ENCODE results near the gene CNOT6. TPM values are rescaled to one million over a fixed set of nuclear protein-coding genes. Genes with fewer than 3 reads are reported as not detected.

CNOT6 gene
- polyA plus RNA-seq, 2 donors: 6.8 TPM

GRCh38 chr5:180548563-180548962 lies 54.4 kb downstream of the CNOT6 start:
- WGBS, 2 donors: 63 to 84% methylated on average over 3 of the region's 3 CpGs
- Histone ChIP-seq H3K4me3 (ENCODE audit: low read depth in 1 of 2, low read length in 2 of 2) (no peak overlapping the region), H3K27me3 (ENCODE audit: control insufficient read depth in 1 of 2, insufficient read depth in 2 of 2, low read length in 2 of 2) (no peaks in the 10 kb centered on the region), H3K27ac (ENCODE audit: low read depth in 2 of 2, low read length in 1 of 2) (no peak overlapping the region), H3K36me3 (ENCODE audit: control insufficient read depth in 2 of 2, insufficient read depth in 2 of 2, low read length in 1 of 2) (peaks cover 0 to 3% of the 10 kb centered on the region in 2 donors), H3K4me1 (ENCODE audit: control insufficient read depth in 2 of 2, insufficient read depth in 2 of 2, low read length in 1 of 2) (no peaks in the 10 kb centered on the region), H3K9me3 (ENCODE audit: control insufficient read depth in 2 of 2, insufficient read depth in 1 of 2, low read depth in 1 of 2, low read length in 1 of 2) (no peaks in the 10 kb centered on the region)

GRCh38 chr5:180553530-180553929 lies 59.4 kb downstream of the CNOT6 start:
- no peak overlapping the region for H3K4me3 ChIP-seq (ENCODE audit: low read depth in 1 of 2, low read length in 2 of 2)
- WGBS, 2 donors: 93 to 95% methylated on average over 3 of the region's 3 CpGs
- H3K9me3 ChIP-seq (ENCODE audit: control insufficient read depth in 2 of 2, insufficient read depth in 1 of 2, low read depth in 1 of 2, low read length in 1 of 2): no peaks in the 10 kb centered on the region
- H3K4me1 ChIP-seq (ENCODE audit: control insufficient read depth in 2 of 2, insufficient read depth in 2 of 2, low read length in 1 of 2): no peaks in the 10 kb centered on the region
- H3K27ac ChIP-seq (ENCODE audit: low read depth in 2 of 2, low read length in 1 of 2): no peak overlapping the region
- H3K27me3 ChIP-seq (ENCODE audit: control insufficient read depth in 1 of 2, insufficient read depth in 2 of 2, low read length in 2 of 2): no peaks in the 10 kb centered on the region
- peaks cover 0 to 3% of the 10 kb centered on the region in 2 donors for H3K36me3 ChIP-seq (ENCODE audit: control insufficient read depth in 2 of 2, insufficient read depth in 2 of 2, low read length in 1 of 2)

DNA sequence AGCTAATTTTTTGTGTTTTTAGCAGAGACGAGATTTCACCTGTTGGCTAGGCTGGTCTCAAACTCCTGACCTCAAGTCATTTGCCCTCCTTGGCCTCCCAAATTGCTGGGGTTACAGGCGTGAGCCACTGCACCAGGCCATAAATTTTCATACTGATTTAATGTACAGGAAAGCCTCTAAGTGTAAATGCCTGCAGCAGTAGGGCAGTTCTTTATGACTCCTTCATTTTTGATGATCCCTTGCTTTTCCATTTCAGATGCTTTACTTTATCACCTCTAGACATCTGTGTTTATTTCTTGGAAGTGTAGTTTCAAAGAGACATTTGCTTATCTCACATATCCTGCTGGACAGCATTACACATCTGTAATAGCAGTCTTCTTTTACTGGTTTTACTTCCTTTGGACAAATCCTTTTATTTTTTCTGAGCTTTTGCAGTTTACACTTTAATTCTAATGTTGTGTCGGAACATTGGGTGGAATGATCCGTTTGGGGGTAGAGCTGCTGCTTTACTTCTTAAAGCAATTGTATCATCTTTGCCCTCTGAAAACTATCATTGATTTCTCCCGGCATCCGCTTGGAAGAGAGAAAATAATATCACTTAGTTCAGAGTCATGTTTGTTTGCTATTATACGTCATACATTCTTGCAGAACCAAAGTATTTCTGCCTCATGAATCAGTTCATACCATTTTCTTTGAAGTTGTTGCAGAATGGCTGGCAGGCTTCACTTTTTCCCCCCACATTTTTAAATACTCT lies 61.2 kb downstream of the CNOT6 start:
- no peaks in the 10 kb centered on the region for H3K27me3 ChIP-seq (ENCODE audit: control insufficient read depth in 1 of 2, insufficient read depth in 2 of 2, low read length in 2 of 2)
- 85 to 90% methylated on average over 7 of the region's 7 CpGs for WGBS, 2 donors
- H3K27ac ChIP-seq (ENCODE audit: low read depth in 2 of 2, low read length in 1 of 2): no peak overlapping the region
- H3K36me3 ChIP-seq (ENCODE audit: control insufficient read depth in 2 of 2, insufficient read depth in 2 of 2, low read length in 1 of 2): peaks cover 0 to 3% of the 10 kb centered on the region in 2 donors
- H3K4me3 ChIP-seq (ENCODE audit: low read depth in 1 of 2, low read length in 2 of 2): no peak overlapping the region
- H3K4me1 ChIP-seq (ENCODE audit: control insufficient read depth in 2 of 2, insufficient read depth in 2 of 2, low read length in 1 of 2): no peaks in the 10 kb centered on the region
- no peaks in the 10 kb centered on the region for H3K9me3 ChIP-seq (ENCODE audit: control insufficient read depth in 2 of 2, insufficient read depth in 1 of 2, low read depth in 1 of 2, low read length in 1 of 2)

DNA sequence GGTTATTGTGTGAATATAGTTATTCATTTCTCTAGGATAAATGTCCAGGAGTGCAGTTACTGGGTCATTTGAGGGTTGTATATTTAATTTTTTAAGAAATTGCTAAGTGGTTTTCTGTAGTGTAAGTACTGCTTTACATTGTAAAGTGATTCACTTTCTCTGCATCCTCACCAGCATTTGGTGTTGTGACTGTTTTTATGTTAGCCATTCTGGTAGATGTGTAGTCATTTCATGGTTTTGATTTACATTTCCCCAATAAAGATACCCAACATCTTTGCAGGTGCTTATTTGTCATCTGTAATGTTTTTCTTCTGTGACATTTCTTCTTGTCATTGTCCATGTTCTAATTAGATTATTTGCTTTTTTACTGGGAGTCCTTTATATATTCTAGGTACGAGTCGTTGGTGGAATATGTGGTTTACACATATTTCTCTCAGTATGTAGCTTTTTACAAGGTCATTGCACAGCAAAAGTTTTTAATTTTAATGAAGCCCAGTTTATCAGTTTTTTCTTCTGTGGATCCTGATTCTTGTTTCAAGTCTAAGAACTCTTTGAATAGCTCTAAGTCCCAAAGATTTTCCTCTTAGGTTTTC lies 63.1 kb downstream of the CNOT6 start:
- 81 to 85% methylated on average over 2 of the region's 2 CpGs for WGBS, 2 donors
- Histone ChIP-seq H3K4me3 (ENCODE audit: low read depth in 1 of 2, low read length in 2 of 2) (no peak overlapping the region), H3K27ac (ENCODE audit: low read depth in 2 of 2, low read length in 1 of 2) (no peak overlapping the region), H3K27me3 (ENCODE audit: control insufficient read depth in 1 of 2, insufficient read depth in 2 of 2, low read length in 2 of 2) (no peaks in the 10 kb centered on the region), H3K4me1 (ENCODE audit: control insufficient read depth in 2 of 2, insufficient read depth in 2 of 2, low read length in 1 of 2) (no peaks in the 10 kb centered on the region), H3K36me3 (ENCODE audit: control insufficient read depth in 2 of 2, insufficient read depth in 2 of 2, low read length in 1 of 2) (peaks cover 3% of the 10 kb centered on the region in 2 donors), H3K9me3 (ENCODE audit: control insufficient read depth in 2 of 2, insufficient read depth in 1 of 2, low read depth in 1 of 2, low read length in 1 of 2) (no peaks in the 10 kb centered on the region)

- peaks cover 3% of the 10 kb centered on the region in 2 donors for H3K36me3 ChIP-seq (ENCODE audit: control insufficient read depth in 2 of 2, insufficient read depth in 2 of 2, low read length in 1 of 2)
- H3K9me3 ChIP-seq (ENCODE audit: control insufficient read depth in 2 of 2, insufficient read depth in 1 of 2, low read depth in 1 of 2, low read length in 1 of 2): no peaks in the 10 kb centered on the region
- WGBS, 2 donors: 95 to 97% methylated on average over 11 of the region's 11 CpGs
- no peak overlapping the region for H3K4me3 ChIP-seq (ENCODE audit: low read depth in 1 of 2, low read length in 2 of 2)
- no peaks in the 10 kb centered on the region for H3K27me3 ChIP-seq (ENCODE audit: control insufficient read depth in 1 of 2, insufficient read depth in 2 of 2, low read length in 2 of 2)
- no peaks in the 10 kb centered on the region for H3K4me1 ChIP-seq (ENCODE audit: control insufficient read depth in 2 of 2, insufficient read depth in 2 of 2, low read length in 1 of 2)
- no peak overlapping the region for H3K27ac ChIP-seq (ENCODE audit: low read depth in 2 of 2, low read length in 1 of 2)
These were observed 64.1 kb downstream of the CNOT6 start for GRCh38 chr5:180558232-180558631.

DNA sequence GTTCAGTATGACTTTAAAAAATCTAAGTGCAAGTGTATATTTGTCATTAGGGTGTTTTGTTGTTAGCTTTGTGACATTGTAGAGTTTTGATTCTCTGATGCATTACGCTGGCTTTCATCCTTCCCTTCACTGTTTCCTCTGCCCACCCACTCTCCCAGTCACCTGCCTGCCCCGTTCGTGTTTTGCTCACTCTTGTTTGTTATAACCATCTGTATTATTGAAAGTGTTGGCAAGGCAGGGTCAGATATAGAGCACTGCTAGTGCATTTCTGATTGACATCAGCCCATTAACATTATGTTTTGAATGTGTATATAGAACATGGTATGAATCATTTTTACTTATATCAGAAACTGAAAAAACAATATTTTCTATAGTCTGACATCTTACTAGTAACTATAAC lies 69.8 kb downstream of the CNOT6 start:
- Histone ChIP-seq H3K27ac (ENCODE audit: low read depth in 2 of 2, low read length in 1 of 2) (no peak overlapping the region), H3K27me3 (ENCODE audit: control insufficient read depth in 1 of 2, insufficient read depth in 2 of 2, low read length in 2 of 2) (no peaks in the 10 kb centered on the region), H3K36me3 (ENCODE audit: control insufficient read depth in 2 of 2, insufficient read depth in 2 of 2, low read length in 1 of 2) (peaks cover 7 to 8% of the 10 kb centered on the region in 2 donors), H3K4me1 (ENCODE audit: control insufficient read depth in 2 of 2, insufficient read depth in 2 of 2, low read length in 1 of 2) (no peaks in the 10 kb centered on the region), H3K4me3 (ENCODE audit: low read depth in 1 of 2, low read length in 2 of 2) (no peak overlapping the region), H3K9me3 (ENCODE audit: control insufficient read depth in 2 of 2, insufficient read depth in 1 of 2, low read depth in 1 of 2, low read length in 1 of 2) (no peaks in the 10 kb centered on the region)
- 80 to 84% methylated on average over 3 of the region's 3 CpGs for WGBS, 2 donors

DNA sequence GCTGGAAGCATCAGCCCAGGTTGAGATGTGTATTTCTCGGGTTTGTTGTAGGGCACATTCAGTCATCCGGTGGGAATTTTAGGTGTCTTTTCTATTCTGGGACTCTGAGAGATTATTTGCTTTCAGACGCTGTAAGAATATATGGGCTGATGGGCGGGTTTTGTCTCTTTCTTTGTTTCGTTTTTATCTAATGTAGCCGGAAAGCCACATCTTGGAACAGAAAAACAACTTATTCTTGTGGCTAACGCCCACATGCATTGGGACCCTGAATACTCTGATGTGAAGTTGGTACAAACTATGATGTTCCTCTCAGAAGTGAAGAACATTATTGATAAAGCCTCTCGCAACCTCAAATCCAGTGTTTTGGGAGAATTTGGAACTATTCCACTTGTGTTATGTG lies 74.7 kb downstream of the CNOT6 start:
- Histone ChIP-seq H3K27me3 (ENCODE audit: control insufficient read depth in 1 of 2, insufficient read depth in 2 of 2, low read length in 2 of 2) (no peaks in the 10 kb centered on the region), H3K4me3 (ENCODE audit: low read depth in 1 of 2, low read length in 2 of 2) (no peak overlapping the region), H3K4me1 (ENCODE audit: control insufficient read depth in 2 of 2, insufficient read depth in 2 of 2, low read length in 1 of 2) (no peaks in the 10 kb centered on the region), H3K36me3 (ENCODE audit: control insufficient read depth in 2 of 2, insufficient read depth in 2 of 2, low read length in 1 of 2) (peaks cover 7 to 19% of the 10 kb centered on the region in 2 donors), H3K27ac (ENCODE audit: low read depth in 2 of 2, low read length in 1 of 2) (no peak overlapping the region), H3K9me3 (ENCODE audit: control insufficient read depth in 2 of 2, insufficient read depth in 1 of 2, low read depth in 1 of 2, low read length in 1 of 2) (no peaks in the 10 kb centered on the region)
- WGBS, 2 donors: 82 to 83% methylated on average over 8 of the region's 8 CpGs

- 78 to 85% methylated on average over 2 of the region's 2 CpGs for WGBS, 2 donors
- no peak overlapping the region for H3K27ac ChIP-seq (ENCODE audit: low read depth in 2 of 2, low read length in 1 of 2)
- H3K36me3 ChIP-seq (ENCODE audit: control insufficient read depth in 2 of 2, insufficient read depth in 2 of 2, low read length in 1 of 2): peaks cover 0 to 16% of the 10 kb centered on the region in 2 donors
- no peaks in the 10 kb centered on the region for H3K4me1 ChIP-seq (ENCODE audit: control insufficient read depth in 2 of 2, insufficient read depth in 2 of 2, low read length in 1 of 2)
- H3K4me3 ChIP-seq (ENCODE audit: low read depth in 1 of 2, low read length in 2 of 2): no peak overlapping the region
- no peaks in the 10 kb centered on the region for H3K27me3 ChIP-seq (ENCODE audit: control insufficient read depth in 1 of 2, insufficient read depth in 2 of 2, low read length in 2 of 2)
- H3K9me3 ChIP-seq (ENCODE audit: control insufficient read depth in 2 of 2, insufficient read depth in 1 of 2, low read depth in 1 of 2, low read length in 1 of 2): no peaks in the 10 kb centered on the region
These were observed 81.4 kb downstream of the CNOT6 start for GRCh38 chr5:180575571-180575970.

DNA sequence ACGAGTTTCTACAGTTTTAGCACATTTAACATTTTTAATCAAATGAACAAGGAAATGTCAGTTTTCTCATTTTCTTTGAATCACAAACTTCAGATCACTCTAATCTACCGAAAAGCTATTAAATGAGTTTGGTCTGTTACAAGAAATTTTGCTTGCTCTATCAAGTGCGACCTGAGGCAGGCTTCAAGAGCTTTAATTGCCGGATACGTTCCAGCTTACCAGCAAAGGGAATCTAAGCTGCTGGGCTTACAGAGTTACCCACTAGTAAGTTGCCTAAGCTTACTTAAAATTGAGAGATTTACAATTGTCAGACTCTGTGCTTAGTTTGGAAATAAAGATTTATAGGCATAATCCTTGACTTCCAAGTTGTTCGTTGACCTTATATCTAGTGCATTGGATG lies 86.5 kb downstream of the CNOT6 start:
- no peak overlapping the region for H3K27ac ChIP-seq (ENCODE audit: low read depth in 2 of 2, low read length in 1 of 2)
- H3K36me3 ChIP-seq (ENCODE audit: control insufficient read depth in 2 of 2, insufficient read depth in 2 of 2, low read length in 1 of 2): no peaks in the 10 kb centered on the region
- 89 to 90% methylated on average over 6 of the region's 6 CpGs for WGBS, 2 donors
- peaks cover 0 to 3% of the 10 kb centered on the region in 2 donors for H3K9me3 ChIP-seq (ENCODE audit: control insufficient read depth in 2 of 2, insufficient read depth in 1 of 2, low read depth in 1 of 2, low read length in 1 of 2)
- no peaks in the 10 kb centered on the region for H3K27me3 ChIP-seq (ENCODE audit: control insufficient read depth in 1 of 2, insufficient read depth in 2 of 2, low read length in 2 of 2)
- no peaks in the 10 kb centered on the region for H3K4me1 ChIP-seq (ENCODE audit: control insufficient read depth in 2 of 2, insufficient read depth in 2 of 2, low read length in 1 of 2)
- no peak overlapping the region for H3K4me3 ChIP-seq (ENCODE audit: low read depth in 1 of 2, low read length in 2 of 2)

DNA sequence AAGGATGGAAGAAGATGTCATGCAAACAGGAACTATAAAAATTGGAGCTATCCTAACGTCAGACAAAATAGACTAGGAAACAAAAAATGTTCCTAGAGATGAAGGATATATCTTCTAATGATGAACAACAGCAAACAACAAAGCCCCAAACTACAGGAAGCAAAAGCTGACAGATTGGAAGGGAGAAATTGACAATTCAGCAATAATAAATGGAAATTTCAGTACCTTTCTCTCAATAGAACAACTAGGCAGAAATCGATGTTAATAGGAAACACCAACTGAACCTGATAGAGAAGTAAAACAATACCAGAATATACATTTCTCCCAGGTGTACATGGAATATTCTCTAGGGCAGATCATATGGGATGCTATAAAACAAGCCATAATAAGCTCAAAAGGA lies 89.6 kb downstream of the CNOT6 start:
- Histone ChIP-seq H3K27ac (ENCODE audit: low read depth in 2 of 2, low read length in 1 of 2) (no peak overlapping the region), H3K4me1 (ENCODE audit: control insufficient read depth in 2 of 2, insufficient read depth in 2 of 2, low read length in 1 of 2) (no peaks in the 10 kb centered on the region), H3K4me3 (ENCODE audit: low read depth in 1 of 2, low read length in 2 of 2) (no peak overlapping the region), H3K36me3 (ENCODE audit: control insufficient read depth in 2 of 2, insufficient read depth in 2 of 2, low read length in 1 of 2) (no peaks in the 10 kb centered on the region), H3K27me3 (ENCODE audit: control insufficient read depth in 1 of 2, insufficient read depth in 2 of 2, low read length in 2 of 2) (no peaks in the 10 kb centered on the region), H3K9me3 (ENCODE audit: control insufficient read depth in 2 of 2, insufficient read depth in 1 of 2, low read depth in 1 of 2, low read length in 1 of 2) (peaks cover 0 to 3% of the 10 kb centered on the region in 2 donors)
- 73 to 74% methylated on average over 2 of the region's 2 CpGs for WGBS, 2 donors
